Memory B cell (primary cell): ENCODE data around the gene COBLL1.

Experiments
- ATAC-seq: fragments of 150-1000 bp; cut with Tn5 transposase; 2 replicates; pipeline ENCODE4 v1.10.0; 2021; ENCODE audit warnings: low read depth, mild to moderate bottlenecking, moderate library complexity
- DNase-seq, 2 donors: peaks; one replicate each; pipeline ENCODE4 v3.0.0; 2022; ENCODE audit warnings: low spot score in 2 of 2
- H3K27ac Mint-ChIP-seq: one replicate; pipeline ENCODE4 v1.8.0; 2022; ENCODE audit warnings: mild to moderate bottlenecking, moderate library complexity, mixed read lengths
- H3K27me3 Mint-ChIP-seq: one replicate; pipeline ENCODE4 v1.8.0; 2022; ENCODE audit warnings: mixed read lengths
- H3K36me3 Mint-ChIP-seq: one replicate; pipeline ENCODE4 v1.8.0; 2022; ENCODE audit warnings: mild to moderate bottlenecking, mixed read lengths
- H3K4me1 Mint-ChIP-seq: one replicate; pipeline ENCODE4 v1.8.0; 2022; ENCODE audit warnings: mixed read lengths
- H3K4me3 Mint-ChIP-seq: one replicate; pipeline ENCODE4 v1.8.0; 2022; ENCODE audit warnings: mild to moderate bottlenecking, moderate library complexity, mixed read lengths
- H3K9me3 Mint-ChIP-seq: one replicate; pipeline ENCODE4 v1.8.0; 2022; ENCODE audit warnings: mixed read lengths

Gene COBLL1

GRCh38 chr2:164655750-164656149, 185.9 kb downstream of the COBLL1 start:
- DNase-seq (no peak), ATAC-seq (no peak)
- H3K27me3 Mint-ChIP-seq = no peaks in the 10 kb centered on the region
- no peak overlapping the region for H3K27ac Mint-ChIP-seq
- no peak overlapping the region for H3K4me3 Mint-ChIP-seq
- H3K36me3 Mint-ChIP-seq = peaks cover 43% of the 10 kb centered on the region
- no peaks in the 10 kb centered on the region for H3K4me1 Mint-ChIP-seq
- peaks cover 18% of the 10 kb centered on the region for H3K9me3 Mint-ChIP-seq

GRCh38 chr2:164655336-164655735, 186.3 kb downstream of the COBLL1 start:
- H3K36me3 Mint-ChIP-seq = peaks cover 43% of the 10 kb centered on the region
- H3K4me1 Mint-ChIP-seq = no peaks in the 10 kb centered on the region
- peaks cover 21% of the 10 kb centered on the region for H3K9me3 Mint-ChIP-seq
- H3K4me3 Mint-ChIP-seq = no peak overlapping the region
- no peaks in the 10 kb centered on the region for H3K27me3 Mint-ChIP-seq
- ATAC-seq = no peak
- no peak for DNase-seq
- H3K27ac Mint-ChIP-seq = no peak overlapping the region

- Mint-ChIP-seq H3K27ac (no peak overlapping the region), H3K4me3 (no peak overlapping the region), H3K27me3 (no peaks in the 10 kb centered on the region), H3K36me3 (peaks cover 21% of the 10 kb centered on the region), H3K9me3 (peaks cover 27% of the 10 kb centered on the region), H3K4me1 (no peaks in the 10 kb centered on the region)
- DNase-seq (no peak), ATAC-seq (no peak)
These were observed 190.3 kb downstream of the COBLL1 start for GRCh38 chr2:164651361-164651760.

DNA sequence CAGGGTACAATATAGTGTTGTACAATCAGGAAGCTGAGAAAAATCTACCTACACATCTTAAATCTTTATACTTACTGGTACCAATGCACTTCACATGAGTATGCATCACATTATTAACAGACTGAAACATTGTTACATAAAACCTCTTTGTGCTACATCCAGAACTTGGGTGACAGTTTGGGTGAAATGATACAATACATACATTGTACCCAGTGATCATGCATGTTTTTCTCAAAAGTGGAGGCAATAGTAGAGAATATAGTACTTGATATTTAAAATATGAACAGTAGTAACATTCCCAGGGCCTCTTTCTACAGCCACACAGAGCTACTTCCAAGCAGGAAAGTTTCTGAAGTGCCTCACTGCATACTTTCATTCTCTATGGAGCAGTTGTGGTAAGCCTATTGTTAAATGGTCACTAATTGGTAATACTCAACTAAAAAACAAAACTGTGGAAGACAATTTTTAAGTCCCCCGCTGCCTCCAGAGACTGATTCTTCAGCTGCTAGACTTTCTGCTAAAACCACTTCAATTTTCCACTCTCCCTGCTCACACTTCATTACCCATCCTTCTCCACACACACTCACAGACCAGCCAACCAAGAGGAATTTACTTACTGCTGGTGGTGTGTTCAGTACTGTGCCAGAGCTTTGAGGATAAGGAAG, 197.5 kb downstream of the COBLL1 start:
- DNase-seq (no peak), ATAC-seq (no peak)
- peaks cover 18% of the 10 kb centered on the region for H3K9me3 Mint-ChIP-seq
- H3K27ac Mint-ChIP-seq = no peak overlapping the region
- H3K27me3 Mint-ChIP-seq = no peaks in the 10 kb centered on the region
- peaks cover 3% of the 10 kb centered on the region for H3K36me3 Mint-ChIP-seq
- no peak overlapping the region for H3K4me3 Mint-ChIP-seq
- H3K4me1 Mint-ChIP-seq = no peaks in the 10 kb centered on the region

DNA sequence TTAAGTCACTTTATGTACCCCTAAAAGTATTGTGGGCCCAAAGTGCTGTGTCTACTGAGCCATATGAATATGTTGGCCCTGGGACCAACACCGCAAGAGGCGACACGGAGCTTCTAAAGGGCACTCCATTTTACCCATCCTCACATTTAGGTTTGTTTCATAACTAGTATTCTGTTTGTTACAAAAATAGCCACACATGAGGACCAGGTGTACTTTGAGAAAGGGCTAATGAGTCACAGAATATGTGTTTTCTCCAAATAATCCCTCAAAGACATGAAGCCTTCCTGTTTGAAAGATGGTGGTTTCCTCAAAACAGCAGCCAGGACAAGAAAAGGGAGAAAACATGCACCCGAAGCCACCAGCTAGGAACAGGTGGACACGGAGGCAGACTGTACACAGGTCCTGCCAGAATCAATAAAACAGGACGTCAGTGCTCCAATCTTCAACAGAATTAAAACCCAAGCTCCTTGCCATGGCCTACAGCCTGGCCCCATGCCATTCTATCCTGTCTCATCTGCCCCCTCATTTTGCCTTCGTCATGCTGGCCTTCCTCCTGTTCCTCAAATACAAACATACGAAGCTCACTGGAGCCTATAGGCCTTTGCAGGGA, 198.6 kb downstream of the COBLL1 start:
- Mint-ChIP-seq H3K27ac (no peak overlapping the region), H3K36me3 (peaks cover 3% of the 10 kb centered on the region), H3K4me1 (no peaks in the 10 kb centered on the region), H3K27me3 (peaks cover under 1% of the 10 kb centered on the region), H3K9me3 (peaks cover 18% of the 10 kb centered on the region), H3K4me3 (no peak overlapping the region)
- no peak for DNase-seq
- ATAC-seq = no peak

- H3K27me3 Mint-ChIP-seq = peaks cover 2% of the 10 kb centered on the region
- no peak for DNase-seq
- H3K4me1 Mint-ChIP-seq = no peaks in the 10 kb centered on the region
- H3K9me3 Mint-ChIP-seq = peaks cover 16% of the 10 kb centered on the region
- no peak overlapping the region for H3K27ac Mint-ChIP-seq
- no peak for ATAC-seq
- no peak overlapping the region for H3K4me3 Mint-ChIP-seq
- peaks cover 5% of the 10 kb centered on the region for H3K36me3 Mint-ChIP-seq
These were observed 199.4 kb downstream of the COBLL1 start for GRCh38 chr2:164642268-164642667.
